Measurements from ENCODE around the gene SF3B3. TPM values are rescaled to one million over a fixed set of nuclear protein-coding genes. Genes with fewer than 3 reads are reported as not detected.
"Not testable (repeated sequence)": the region's sequence is repeated elsewhere in the genome, so short reads cannot be mapped to it uniquely, and the experiment has no call there.

Gene SF3B3
- polyA plus RNA-seq, 4 donors = 361 to 418 (median 369) TPM

DNA sequence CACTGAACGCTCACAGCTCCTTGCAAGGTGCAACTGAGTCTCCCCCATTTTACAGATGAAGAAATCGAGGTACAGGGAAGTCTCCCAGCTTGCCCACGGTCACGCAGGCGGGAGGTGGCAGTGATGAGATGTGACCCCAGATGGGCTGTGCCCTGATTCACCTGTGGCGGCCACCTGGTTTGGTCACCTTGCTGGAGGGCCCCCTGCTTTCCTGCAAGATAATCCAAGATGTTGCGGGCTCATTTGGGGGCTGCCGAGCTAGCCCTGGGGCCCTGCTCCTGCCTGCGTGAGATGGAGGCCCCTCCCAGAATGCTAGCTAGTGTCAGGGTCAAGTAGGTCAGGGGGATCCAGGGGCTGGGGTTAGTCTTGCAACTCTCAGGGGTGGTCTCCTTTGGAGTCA is 63.1 kb downstream of the SF3B3 start:
- no peak for DNase-seq (ENCODE audit: low read depth in 4 of 4, low spot score in 3 of 4)

DNA sequence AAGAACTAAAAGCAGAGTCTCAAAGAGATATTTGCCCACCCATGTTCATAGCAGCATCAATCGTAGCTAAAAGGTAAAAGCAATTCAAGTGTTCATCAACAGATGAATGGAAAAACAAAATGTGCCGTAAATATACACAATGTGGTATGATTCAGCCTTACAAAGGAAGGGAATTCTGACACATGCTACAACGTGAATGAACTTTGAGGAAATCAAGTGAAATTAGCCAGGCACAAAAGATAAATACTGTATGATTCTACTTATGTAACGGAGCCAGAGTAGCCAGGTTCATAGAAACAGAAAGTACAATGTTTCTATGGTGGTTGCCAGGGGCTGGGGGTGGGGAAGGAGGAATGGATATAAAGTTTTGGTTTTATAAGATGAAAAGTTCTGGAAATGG is 64.9 kb downstream of the SF3B3 start:
- DNase-seq (ENCODE audit: low read depth in 4 of 4, low spot score in 3 of 4) = no peak

DNA sequence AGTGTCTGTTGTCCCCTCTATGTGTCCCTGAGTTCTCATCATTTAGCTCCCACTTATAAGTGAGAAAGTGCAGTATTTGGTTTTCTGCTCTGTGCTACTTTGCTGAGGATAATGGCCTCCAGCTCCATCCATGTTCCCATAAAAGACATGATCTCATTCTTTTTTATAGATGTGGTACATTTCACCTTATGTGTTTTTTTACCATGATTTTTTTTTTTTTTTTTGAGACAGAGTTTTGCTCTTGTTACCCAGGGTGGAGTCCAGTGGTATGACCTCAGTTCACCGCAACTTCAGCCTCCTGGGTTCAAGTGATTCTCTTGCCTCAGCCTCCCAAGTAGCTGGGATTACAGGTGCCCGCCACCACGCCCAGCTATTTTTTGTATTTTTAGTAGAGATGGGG is 65.8 kb downstream of the SF3B3 start:
- not testable (repeated sequence) for DNase-seq (ENCODE audit: low read depth in 4 of 4, low spot score in 3 of 4)

DNA sequence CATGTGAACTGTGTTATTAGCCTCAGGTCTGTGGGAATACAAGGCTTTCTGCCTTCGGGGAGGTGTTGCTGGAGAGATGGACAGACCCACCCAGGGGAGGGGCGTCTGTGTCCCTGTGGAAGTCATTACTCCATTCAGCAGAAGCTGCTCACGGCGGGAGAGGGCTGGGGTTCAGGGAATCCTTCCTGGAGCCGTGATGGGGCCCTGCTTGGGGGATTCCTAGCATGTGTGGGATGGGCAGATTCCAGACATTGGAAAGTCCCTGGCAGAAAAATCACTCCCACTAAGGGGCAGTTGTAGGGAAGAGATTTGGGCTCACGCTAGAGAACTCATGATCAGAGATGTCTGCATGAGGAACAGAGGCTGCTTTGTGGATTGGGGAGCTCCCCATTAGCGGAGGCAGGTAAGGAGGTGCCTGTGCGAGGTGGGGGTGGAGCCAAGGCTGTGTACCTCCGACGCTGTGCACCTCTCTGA is 66.4 kb downstream of the SF3B3 start:
- DNase-seq (ENCODE audit: low read depth in 4 of 4, low spot score in 3 of 4) = no peak

DNA sequence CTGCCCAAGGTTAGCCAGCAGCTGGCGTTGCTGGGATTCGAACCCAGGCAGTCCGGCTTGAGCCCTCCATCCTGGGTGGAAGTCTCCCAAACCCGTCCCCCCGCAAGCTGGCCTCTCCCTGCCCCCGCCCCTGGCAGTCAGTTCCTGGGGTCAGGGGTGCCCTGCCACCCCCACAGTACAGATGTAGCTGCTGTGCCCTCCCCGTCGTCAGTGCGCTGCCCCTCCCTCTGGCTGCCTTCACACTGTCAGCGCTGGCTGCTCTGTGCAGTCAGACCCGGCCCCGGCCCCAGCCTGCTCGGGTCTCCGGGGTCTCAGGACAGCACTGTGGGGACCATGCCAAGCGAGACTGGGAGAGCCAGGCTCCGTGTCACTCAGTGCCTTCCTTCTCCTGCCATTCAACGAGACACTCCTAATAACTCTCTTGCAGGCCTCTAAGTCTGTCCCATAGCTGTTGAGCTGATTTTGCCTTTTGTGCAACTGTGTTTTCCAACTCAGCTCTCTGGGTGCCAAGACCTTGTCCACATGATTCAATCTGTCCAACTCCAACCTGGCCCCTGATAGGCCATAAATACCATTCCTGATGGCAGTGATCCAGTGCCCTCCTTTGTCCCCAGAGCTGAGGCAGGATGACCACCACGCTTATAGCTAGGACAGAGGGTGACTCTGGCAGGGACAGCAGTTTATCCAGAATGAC is 67.3 kb downstream of the SF3B3 start:
- no peak for DNase-seq (ENCODE audit: low read depth in 4 of 4, low spot score in 3 of 4)

DNA sequence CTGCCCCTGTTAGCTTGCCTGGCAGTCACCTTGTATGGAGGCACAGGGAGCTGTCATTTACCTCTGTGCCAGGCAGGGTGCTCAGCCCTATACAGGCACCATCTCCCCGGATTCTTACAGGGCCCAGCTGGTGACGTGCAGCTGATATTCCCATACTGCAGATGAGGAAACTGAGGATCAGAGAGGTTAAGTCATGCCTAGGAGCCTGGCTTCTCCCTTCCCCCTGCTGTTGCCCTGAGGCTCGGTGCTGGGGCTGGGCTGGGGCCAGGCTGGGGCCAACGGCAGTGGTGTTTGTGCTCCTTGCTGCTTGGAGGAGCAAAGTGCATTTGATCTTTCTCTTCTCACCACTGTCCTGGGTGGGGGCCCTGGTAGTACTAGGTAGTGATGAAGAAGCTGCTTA is 68.0 kb downstream of the SF3B3 start:
- no peak for DNase-seq (ENCODE audit: low read depth in 4 of 4, low spot score in 3 of 4)

DNA sequence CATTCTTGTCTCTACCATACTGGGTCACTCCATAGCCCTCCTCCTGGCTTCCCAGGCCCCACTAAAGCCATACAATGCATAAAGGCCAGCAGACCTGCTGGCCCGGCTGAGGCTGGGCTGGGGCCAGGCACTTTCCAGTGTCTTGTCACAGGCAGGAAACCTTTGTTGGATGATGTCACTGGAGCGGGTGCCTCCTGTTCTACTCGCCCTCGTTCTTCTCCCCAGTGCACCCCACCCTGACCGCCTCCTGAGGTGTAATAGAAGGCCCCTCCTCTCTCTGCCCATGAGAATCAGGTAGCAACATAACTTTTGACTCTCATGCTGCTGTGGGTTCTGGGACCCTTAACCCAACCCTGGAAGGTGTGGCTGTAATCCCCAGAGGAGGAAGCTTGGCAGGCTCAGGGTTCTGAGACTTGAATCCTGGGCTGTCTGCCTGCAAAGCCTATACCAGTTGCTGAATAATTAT is 68.5 kb downstream of the SF3B3 start:
- DNase-seq (ENCODE audit: low read depth in 4 of 4, low spot score in 3 of 4) = no peak

DNA sequence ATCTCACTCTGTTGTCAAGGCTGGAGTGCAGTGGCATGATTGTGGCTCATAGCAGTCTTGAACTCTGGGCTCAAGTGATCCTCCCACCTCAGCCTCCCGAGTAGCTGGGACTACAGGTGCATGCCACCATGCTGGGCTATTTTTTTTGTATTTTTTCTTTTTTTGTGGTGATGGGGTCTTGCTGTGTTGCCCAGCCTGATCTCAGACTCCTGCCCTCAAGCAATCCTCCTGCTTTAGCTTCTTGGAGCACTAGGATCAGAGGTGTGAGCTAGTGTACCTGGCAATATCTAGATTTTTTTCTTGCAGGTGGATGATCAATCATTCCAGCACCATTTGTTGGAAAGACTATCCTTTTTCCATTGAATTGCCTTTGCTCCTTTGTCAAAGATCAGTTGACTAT is 69.9 kb downstream of the SF3B3 start:
- DNase-seq (ENCODE audit: low read depth in 4 of 4, low spot score in 3 of 4) = no peak

DNA sequence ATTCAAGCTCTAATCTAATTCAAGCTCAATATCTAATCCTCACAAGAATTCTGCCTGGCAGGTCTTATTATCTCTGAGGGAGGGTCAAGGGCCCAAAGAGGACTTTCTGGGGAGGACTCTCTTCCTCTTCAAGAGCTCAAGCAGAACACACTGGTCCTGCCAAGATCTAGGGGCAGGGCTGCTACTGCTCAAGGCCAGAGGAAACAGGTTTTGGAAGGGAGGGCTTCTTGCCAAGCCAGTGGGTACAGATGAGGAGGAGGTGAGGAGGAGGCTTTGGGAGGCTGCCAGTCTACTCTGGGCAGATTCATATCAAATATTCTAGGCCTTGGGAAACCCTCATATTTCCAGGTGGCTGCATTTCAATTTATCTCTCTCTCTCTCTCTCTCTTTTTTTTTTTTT is 71.0 kb downstream of the SF3B3 start:
- DNase-seq (ENCODE audit: low read depth in 4 of 4, low spot score in 3 of 4) = no peak

DNA sequence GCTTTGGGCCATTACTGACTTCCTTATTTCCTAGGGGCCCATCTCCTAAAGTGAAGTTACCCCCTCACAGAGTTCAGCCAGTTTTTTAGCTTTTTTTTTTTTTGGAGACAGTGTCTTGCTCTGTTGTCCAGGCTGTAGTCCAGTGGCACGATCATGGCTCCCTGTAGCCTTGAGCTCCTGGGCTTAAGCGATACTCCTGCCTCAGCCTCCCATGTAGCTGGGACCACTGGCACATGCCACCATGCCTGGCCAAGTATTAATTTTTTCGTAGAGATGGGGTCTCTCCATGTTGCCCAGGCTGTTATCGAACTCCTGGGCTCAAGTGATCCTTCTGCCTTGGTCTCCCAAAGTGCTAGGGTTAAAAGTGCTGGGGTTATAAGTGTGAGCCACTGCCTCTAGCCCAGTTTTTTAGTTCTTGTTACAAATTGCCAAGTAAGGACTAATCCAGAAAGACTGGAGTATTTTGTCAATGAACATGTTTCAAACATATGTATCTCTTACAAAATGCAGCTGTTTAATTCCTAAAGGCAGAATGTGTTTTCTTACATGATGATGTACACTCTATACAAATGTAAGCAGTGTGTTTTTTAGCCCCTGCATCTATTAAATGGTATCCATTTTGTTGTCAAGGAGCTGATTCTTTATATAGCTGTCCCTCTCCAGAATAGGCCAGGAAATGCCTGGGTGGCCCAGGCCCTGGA is 73.7 kb downstream of the SF3B3 start:
- DNase-seq (ENCODE audit: low read depth in 4 of 4, low spot score in 3 of 4) = no peak

DNA sequence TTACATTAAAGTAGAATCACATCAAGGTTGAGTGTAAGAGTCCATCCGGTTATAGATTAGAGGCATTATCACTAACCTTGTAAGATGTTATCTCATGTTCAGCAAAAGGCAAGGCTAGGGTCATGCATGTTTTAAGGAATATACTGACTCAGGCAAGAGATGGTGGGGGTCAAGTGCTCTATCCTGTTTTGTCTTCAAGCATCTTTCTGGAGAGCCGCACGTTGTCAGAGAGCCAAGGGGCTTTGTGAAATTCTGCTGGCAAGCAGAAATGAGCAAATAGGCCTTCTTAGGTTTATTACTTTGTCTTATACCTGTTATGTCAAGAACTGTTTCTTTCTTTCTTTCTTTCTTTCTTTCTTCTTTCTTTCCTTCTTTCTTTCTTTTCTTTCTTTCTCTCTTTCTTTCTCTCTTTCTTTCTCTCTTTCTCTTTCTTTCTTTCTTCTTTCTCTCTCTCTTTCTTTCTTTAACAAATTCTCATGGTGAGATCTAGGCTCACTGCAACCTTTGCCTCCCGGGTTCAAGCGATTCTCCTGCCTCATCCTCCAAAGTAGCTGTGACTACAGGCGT is 75.4 kb downstream of the SF3B3 start:
- DNase-seq (ENCODE audit: low read depth in 4 of 4, low spot score in 3 of 4) = no peak

DNA sequence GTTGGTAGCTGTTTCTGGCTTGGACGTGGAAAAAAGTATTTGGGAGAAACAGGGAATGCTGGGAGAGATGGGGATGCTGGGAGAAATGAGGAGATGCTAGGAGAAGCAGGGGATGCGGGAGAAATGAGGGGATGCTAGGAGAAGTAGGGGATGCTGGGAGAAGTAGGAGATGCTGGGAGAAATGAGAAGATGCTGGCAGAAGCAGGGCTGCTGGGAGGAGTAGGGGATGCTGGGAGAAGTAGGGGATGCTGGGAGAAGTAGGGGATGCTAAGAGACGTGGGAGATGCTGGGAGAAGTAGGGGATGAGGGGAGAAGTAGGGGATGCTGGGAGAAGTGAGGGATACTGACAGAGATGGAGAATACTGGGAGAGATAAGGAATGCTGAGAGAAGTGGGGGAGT is 77.1 kb downstream of the SF3B3 start:
- no peak for DNase-seq (ENCODE audit: low read depth in 4 of 4, low spot score in 3 of 4)

DNA sequence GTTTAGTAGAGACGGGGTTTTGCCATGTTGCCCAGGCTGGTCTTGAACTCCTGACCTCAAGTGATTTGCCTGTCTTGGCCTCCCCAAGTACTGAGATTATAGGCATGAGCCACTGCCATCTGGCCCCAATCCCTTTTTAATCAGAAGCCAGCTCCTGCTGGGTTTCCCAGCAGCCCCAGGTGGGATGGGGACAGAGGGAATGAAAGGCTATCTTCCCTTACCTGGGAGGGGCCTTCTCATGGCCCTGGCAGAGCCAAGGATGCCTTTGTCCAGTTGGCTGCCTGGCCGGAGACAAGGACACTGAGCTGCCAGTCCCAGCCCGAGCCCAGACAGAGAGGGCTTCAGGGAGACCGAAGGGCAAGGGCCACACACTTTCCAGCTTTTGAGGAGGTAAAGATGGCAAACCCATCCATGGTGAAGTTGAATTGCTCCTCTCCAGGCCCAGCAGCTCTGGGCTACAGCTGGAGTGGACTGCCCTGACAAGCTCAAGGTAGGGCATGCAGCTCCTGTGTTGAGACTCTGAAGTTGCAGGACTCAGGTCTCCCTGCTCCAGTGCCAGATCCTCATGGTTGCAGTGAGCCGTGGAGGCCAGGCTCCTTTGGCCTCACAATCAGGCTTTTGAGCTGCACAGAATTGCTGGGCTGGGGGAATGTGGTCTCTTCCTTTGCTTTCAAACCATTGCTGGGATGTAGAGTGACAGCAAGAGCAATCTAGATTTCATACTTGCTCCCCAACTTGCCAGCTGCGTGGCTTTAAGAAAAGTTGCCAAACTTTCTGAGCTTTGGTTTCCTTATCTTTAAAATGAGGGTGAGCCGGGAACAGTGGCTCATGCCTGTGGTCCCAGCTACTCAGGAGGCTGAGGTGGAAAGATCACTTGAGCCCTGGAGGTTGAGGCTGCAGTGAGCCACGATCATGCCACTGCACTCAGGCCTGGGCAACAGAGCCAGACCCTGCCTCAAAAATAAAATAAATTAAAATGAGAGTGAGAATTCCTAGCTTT is 78.3 kb downstream of the SF3B3 start:
- no peak for DNase-seq (ENCODE audit: low read depth in 4 of 4, low spot score in 3 of 4)

DNA sequence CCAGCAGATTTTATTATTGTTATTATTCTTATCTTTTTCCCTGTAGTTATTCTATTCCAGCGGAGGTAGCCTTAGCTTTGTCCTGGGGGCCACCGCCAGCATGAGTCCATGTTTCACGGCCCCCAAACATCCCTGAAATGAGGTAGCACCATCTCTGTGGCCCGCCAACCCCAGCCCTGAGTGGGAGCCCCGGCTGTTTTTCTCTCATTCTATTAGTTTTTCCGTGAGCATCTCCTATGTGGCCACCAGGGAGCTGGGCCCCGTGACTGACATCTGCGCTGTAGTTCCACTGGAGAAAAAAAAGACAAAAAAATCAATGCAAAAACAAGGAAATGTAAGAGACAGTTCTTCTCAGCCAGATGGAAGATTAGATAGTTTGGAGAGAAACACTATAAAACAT is 79.2 kb downstream of the SF3B3 start:
- DNase-seq (ENCODE audit: low read depth in 4 of 4, low spot score in 3 of 4) = no peak

DNA sequence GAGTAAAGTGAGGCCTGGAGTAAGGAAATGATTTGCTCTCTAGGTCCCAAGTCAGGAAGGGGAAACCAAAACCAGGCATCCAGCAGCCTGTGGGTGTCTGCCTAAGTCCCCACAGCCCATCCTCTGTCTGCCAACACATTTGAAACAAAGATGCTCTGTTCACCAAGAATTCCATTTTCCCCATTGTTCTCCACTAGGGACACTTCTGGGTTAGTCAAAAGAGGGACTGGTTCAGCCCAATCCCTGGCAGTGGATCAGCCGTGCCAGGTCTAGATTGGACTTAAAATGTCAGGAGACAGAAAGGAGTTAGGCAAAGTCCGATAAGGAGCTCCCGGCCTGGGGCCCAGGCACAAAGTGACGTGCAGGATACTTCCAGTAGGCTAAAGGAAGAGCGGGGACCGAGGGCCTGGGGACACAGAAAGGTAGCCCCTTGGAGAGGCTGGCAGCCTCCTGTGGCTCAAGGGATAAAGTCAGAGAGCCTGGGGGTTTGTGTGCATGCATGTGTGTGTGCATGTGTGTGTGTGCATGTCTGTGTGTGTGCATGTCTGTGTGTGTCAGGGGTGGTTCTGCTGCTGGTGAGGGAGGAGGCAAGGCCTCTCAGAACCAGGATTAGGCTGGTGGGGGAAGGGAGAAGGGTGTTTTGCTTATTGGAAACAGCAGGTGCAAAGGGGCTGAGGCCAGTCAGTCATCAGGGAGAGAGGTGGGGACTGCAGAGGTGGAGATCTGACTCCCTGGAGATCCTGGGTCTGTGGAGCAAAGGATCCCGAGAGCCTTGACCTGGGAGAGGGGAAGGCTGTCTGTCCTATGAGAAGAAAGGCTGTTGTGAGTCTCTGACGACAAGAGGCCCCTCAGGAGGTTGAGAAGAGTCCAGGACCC is 81.0 kb downstream of the SF3B3 start:
- no peak for DNase-seq (ENCODE audit: low read depth in 4 of 4, low spot score in 3 of 4)

DNA sequence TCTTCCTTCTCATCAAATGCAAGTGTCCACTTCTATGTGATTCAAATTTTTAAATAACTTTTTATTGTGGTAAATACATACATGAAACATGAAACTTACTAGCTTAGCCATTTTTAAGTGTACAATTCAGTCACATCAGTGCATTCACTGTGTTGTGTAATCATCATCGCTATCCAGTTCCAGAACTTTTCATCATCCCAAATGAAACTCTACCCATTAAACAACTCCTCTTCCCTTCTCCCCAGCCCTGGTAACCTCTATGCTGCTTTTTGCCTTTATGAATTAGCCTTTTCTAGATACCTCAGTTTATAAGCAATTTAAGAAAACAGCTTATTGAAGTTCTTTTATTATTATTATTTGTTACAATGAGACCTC is 81.7 kb downstream of the SF3B3 start:
- no peak for DNase-seq (ENCODE audit: low read depth in 4 of 4, low spot score in 3 of 4)

DNA sequence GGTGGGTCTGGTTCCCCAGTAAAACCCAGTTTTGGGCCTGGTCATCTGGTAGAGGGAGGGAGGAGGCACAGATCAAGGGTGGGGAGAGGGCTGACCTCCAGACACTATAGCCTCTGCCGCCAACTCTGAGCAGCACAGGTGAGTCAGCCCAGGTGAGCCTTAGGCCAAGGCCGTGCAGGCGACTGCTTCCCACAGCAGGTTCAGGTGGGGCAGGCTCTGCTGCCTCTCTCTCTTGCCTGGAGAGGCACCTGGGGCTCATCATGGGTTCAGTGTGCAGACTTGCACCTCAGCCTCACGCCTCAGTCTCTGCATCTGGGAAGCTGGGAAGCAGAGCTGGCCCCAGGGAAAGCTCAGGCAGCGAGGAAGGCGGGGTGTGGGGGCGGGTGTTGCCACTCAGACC is 84.9 kb downstream of the SF3B3 start:
- DNase-seq (ENCODE audit: low read depth in 4 of 4, low spot score in 3 of 4) = no peak

DNA sequence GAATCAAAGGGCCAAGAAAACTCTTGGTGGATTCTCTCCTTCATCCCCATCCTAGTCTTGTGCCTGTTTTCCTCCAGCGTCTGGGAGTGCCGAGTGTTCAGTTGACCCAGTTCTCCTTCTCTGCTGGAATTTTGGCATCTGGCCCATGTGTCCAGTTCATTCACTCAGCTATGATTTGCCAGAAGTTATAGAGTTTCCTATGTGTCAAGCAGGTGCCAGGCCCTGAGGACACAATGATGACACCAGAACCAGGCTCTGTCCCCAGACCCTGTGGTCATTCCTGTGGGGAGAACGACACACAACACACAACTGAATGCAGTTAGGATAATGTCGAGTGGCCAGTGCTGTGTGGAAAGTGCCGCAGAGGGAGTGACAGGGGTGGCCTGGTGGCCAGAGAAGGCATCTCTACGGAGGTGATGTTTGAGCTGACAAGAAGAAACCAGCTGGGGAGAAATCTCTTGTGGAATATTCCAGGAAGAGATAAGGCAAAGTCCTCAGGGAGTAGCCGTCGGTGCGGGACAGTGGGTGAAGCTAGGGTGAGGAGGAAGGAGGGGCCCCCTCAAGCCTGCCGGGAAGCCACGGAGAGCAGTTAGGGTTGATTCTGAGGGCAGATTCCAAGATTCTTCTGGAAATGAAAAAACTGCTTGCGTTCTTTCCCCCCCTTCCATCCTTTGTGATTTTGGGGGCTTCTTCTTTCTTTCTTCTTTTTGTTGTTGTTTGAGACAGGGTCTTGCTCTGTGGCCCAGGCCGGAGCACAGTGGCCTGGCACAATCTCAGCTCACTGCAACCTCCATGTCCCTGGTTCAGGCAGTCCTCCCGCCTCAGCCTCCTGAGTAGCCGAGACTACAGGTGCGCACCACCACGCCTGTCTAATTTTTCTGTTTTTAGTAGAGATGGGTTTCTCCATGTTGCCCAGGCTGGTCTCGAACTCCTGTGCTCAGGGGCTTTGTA is 86.9 kb downstream of the SF3B3 start:
- DNase-seq (ENCODE audit: low read depth in 4 of 4, low spot score in 3 of 4) = no peak

DNA sequence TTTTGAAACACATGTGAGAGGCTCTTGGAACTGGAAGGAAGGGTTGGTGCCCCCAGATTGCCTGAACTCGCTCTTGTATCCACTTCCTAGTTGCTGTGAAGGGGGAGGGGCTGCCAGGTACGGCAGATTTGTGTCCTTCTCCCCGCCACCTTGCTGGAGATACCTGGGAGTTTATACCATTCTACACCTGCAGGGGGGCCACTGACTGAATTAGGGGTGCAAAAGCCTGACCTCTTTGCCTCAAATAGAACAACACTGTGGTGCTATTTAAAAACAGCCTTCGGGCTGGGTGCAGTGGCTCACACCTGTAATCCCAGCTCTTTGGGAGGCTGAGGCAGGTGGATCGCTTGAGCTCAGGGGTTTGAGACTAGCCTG is 87.6 kb downstream of the SF3B3 start:
- DNase-seq (ENCODE audit: low read depth in 4 of 4, low spot score in 3 of 4) = no peak
